ENCODE results near the gene CFAP52. TPM values are rescaled to one million over a fixed set of nuclear protein-coding genes. Genes with fewer than 3 reads are reported as not detected.

CFAP52 gene
- total RNA-seq, 2 experiments from 2014 or later = not detected

GRCh38 chr17:9669551-9670008 is 93.1 kb downstream of the CFAP52 start:
- ATAC-seq (no peak), DNase-seq (no peak)
- Mint-ChIP-seq H3K9me3 (ENCODE audit: low read depth) (no peaks in the 10 kb centered on the region), H3K36me3 (peaks cover 1% of the 10 kb centered on the region), H3K4me3 (no peak overlapping the region), H3K27me3 (peaks cover 29% of the 10 kb centered on the region), H3K27ac (no peak overlapping the region), H3K4me1 (peaks cover 30% of the 10 kb centered on the region)
- CTCF ChIA-PET = no interaction called here

DNA sequence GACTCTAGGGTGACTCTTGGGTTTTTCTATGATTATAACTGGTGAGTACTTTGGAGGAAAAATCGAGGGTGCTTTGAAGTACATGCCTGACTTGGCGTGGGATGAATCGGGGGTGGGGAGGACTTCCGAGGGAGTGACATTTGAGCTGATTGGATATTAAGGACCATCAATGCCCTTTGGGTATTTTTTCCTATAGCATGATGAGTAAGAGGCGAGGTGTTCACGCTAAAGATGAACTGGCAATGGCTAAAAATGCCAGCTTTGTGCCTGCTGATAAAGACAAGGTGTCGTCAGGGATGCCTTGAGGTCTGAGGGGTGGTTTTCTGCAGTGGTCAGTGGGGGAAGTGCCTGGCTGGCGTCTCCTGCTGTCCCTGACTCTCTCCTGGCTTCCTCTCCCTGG is 94.2 kb downstream of the CFAP52 start:
- Mint-ChIP-seq H3K27me3 (peaks cover 32% of the 10 kb centered on the region), H3K36me3 (peaks cover under 1% of the 10 kb centered on the region), H3K4me3 (no peak overlapping the region), H3K9me3 (ENCODE audit: low read depth) (no peaks in the 10 kb centered on the region), H3K4me1 (peaks cover 29% of the 10 kb centered on the region), H3K27ac (no peak overlapping the region)
- ATAC-seq = no peak
- CTCF ChIA-PET = no interaction called here
- DNase-seq = no peak

DNA sequence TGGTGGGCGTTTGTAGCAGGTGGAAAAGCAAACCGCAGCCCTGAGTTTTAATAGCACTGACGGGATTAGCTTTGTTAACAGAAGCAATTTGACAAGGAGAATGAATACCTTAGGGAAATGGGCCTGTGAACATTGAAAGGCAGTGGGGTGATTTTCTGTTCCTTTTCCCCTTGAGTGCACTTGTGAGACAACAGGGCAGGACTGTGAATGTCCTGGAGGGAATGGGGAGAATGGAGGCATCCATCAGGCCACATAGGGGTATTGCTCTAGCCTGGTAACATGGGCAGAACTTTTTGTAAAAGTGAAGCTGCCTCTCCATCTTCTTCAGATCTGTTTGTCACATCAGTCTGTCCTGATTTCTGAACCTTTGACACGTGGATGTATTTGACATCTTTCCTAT is 95.1 kb downstream of the CFAP52 start:
- CTCF ChIA-PET = no interaction called here
- Mint-ChIP-seq H3K27ac (no peak overlapping the region), H3K4me3 (no peak overlapping the region), H3K27me3 (peaks cover 32% of the 10 kb centered on the region), H3K9me3 (ENCODE audit: low read depth) (no peaks in the 10 kb centered on the region), H3K36me3 (no peaks in the 10 kb centered on the region), H3K4me1 (peaks cover 20% of the 10 kb centered on the region)
- ATAC-seq = no peak
- no peak for DNase-seq

DNA sequence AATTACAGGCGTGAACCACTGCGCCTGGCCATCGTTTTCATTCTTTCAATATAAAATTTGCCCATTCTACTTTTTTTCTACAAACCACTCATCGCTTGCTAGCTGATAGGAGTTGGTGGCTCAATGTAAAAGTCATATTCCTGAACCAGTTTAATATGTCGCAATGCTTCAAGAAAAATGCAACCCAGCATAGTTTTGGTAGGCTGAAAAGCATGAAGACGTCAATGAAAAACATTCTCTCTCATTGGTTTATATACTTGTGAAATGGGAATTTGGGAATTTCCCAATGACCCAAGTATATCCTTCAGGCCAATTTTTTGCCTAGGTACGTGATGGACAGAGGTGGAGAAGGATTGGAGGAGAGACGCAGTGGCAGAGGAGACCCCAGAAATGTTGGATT is 95.8 kb downstream of the CFAP52 start:
- H3K4me3 Mint-ChIP-seq = no peak overlapping the region
- no peak for ATAC-seq
- no peak overlapping the region for H3K27ac Mint-ChIP-seq
- no peaks in the 10 kb centered on the region for H3K9me3 Mint-ChIP-seq (ENCODE audit: low read depth)
- peaks cover 32% of the 10 kb centered on the region for H3K27me3 Mint-ChIP-seq
- CTCF ChIA-PET = no interaction called here
- H3K36me3 Mint-ChIP-seq = no peaks in the 10 kb centered on the region
- peaks cover 21% of the 10 kb centered on the region for H3K4me1 Mint-ChIP-seq
- no peak for DNase-seq

GRCh38 chr17:9672691-9673090 is 96.2 kb downstream of the CFAP52 start:
- no peak for ATAC-seq
- H3K9me3 Mint-ChIP-seq (ENCODE audit: low read depth) = no peaks in the 10 kb centered on the region
- peaks cover 19% of the 10 kb centered on the region for H3K4me1 Mint-ChIP-seq
- no peaks in the 10 kb centered on the region for H3K36me3 Mint-ChIP-seq
- H3K27me3 Mint-ChIP-seq = peaks cover 28% of the 10 kb centered on the region
- no peak for DNase-seq
- CTCF ChIA-PET = no interaction called here
- no peak overlapping the region for H3K4me3 Mint-ChIP-seq
- H3K27ac Mint-ChIP-seq = no peak overlapping the region

GRCh38 chr17:9676084-9676483 is 99.6 kb downstream of the CFAP52 start:
- H3K9me3 Mint-ChIP-seq (ENCODE audit: low read depth) = peaks cover 9% of the 10 kb centered on the region
- peaks cover 14% of the 10 kb centered on the region for H3K27me3 Mint-ChIP-seq
- peaks cover 9% of the 10 kb centered on the region for H3K4me1 Mint-ChIP-seq
- H3K27ac Mint-ChIP-seq = no peak overlapping the region
- peaks cover 2% of the 10 kb centered on the region for H3K36me3 Mint-ChIP-seq
- DNase-seq = no peak
- ATAC-seq = no peak
- CTCF ChIA-PET = interaction anchor here (4.2 kb wide), 1 partner anchor 99 kb away, joined by 24 read pairs; the partner anchor contains the start of genes CFAP52 and STX8
- H3K4me3 Mint-ChIP-seq = no peak overlapping the region

DNA sequence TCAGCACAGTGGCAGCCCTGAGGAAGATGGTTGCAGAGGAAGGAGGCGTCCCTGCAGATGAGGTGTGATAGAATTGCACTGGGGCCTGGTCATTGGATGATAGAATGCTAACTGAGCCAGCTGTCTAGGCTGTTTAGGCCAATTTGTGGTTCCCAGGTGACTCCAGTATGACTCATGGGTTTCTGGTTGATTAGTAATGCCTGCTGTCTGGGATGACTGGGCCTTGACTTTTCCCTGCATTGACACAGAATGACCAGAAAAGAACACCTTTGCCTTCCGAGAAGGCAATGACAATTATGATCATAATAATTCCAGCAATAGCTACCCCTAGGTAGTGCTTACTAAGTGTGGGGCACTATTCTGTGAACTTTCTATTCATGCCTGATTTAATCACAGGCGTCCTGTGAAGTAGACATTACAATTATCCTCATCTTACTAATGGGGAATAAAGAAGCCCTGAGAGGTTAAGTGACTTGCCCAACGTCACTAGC is 100.4 kb downstream of the CFAP52 start:
- H3K9me3 Mint-ChIP-seq (ENCODE audit: low read depth) = peaks cover 9% of the 10 kb centered on the region
- ATAC-seq (peak; percentile 30), DNase-seq (peak; percentile 40)
- H3K4me3 Mint-ChIP-seq = no peak overlapping the region
- no peak overlapping the region for H3K27ac Mint-ChIP-seq
- peaks cover 9% of the 10 kb centered on the region for H3K4me1 Mint-ChIP-seq
- peaks cover 2% of the 10 kb centered on the region for H3K36me3 Mint-ChIP-seq
- peaks cover 8% of the 10 kb centered on the region for H3K27me3 Mint-ChIP-seq
- CTCF ChIA-PET = interaction anchor here (4.2 kb wide), 1 partner anchor 100 kb away, joined by 24 read pairs; the partner anchor contains the start of genes CFAP52 and STX8

DNA sequence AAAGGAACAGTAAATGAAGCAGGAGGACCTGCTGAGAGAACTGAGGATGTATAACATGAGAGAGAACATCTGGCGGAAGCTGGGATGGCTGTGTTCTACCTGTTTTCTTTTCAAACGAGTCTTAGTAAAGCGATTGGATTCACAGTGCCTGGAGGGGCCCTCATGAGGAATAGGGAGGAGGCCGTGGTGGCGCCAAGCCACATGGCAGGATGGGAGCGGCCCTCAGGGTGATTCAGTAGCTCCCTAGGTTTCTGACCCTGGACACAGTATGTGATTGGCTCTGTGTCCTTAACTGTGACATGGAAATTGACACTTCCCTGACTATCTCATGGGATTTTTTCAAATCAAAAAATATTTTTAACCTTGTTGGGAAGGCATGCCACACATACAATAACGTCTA is 101.0 kb downstream of the CFAP52 start:
- H3K4me3 Mint-ChIP-seq = no peak overlapping the region
- CTCF ChIA-PET = interaction anchor here (4.2 kb wide), 1 partner anchor 101 kb away, joined by 24 read pairs; the partner anchor contains the start of genes CFAP52 and STX8
- H3K9me3 Mint-ChIP-seq (ENCODE audit: low read depth) = peaks cover 9% of the 10 kb centered on the region
- H3K36me3 Mint-ChIP-seq = peaks cover 2% of the 10 kb centered on the region
- DNase-seq (no peak), ATAC-seq (no peak)
- H3K4me1 Mint-ChIP-seq = peaks cover 9% of the 10 kb centered on the region
- no peak overlapping the region for H3K27ac Mint-ChIP-seq
- H3K27me3 Mint-ChIP-seq = peaks cover 8% of the 10 kb centered on the region

GRCh38 chr17:9677896-9678295 is 101.5 kb downstream of the CFAP52 start:
- Mint-ChIP-seq H3K4me3 (no peak overlapping the region), H3K27me3 (peaks cover 6% of the 10 kb centered on the region), H3K9me3 (ENCODE audit: low read depth) (peaks cover 9% of the 10 kb centered on the region), H3K4me1 (peaks cover 9% of the 10 kb centered on the region), H3K36me3 (peaks cover 2% of the 10 kb centered on the region), H3K27ac (no peak overlapping the region)
- ATAC-seq (no peak), DNase-seq (no peak)
- CTCF ChIA-PET = no interaction called here

DNA sequence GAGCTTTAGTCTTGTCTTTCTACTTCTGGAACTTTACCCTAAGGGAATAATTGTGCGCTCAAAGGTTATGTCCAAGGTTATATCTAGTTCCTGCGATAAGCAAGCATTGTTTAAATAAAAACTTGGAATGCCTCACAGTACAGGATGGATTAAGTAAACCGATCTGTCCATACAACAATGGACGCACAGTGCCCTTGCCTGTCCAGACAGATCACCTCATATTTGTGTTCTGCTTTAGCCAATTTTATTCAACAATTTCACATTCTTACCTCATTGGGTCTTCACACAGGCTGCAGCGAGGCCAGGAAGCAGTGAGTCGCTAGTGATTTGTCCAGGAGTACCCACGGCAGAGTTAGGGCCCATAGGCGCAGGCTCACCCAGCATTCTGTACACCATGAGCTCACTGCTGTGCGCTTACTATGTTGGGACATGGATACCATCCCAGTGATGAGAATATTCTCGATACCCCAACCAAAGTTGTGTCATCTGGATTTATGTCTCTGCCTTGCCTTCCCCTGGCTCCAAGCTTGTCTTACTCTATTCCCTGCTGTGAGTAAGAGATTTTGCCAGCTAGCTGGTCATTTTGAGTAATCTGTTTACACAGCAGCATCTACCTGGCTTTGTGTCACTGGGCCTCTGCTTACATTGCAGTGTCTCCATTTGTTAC is 108.6 kb downstream of the CFAP52 start:
- Mint-ChIP-seq H3K4me3 (no peak overlapping the region), H3K27ac (no peak overlapping the region), H3K9me3 (ENCODE audit: low read depth) (peaks cover 3% of the 10 kb centered on the region), H3K4me1 (no peaks in the 10 kb centered on the region), H3K36me3 (no peaks in the 10 kb centered on the region), H3K27me3 (no peaks in the 10 kb centered on the region)
- ATAC-seq = no peak
- CTCF ChIA-PET = no interaction called here
- DNase-seq = no peak

Other genes with a start within 250 kb of the CFAP52 start
- 10 to 100 TPM; 57.9 to 74.2 TPM for gene STX8, start 822 bp upstream of the CFAP52 start, total RNA-seq
- under 1 TPM; 0.28 to 0.29 TPM for gene USP43, start 68.9 kb downstream of the CFAP52 start, total RNA-seq
- not detected for gene DHRS7C, start 214.9 kb downstream of the CFAP52 start, total RNA-seq
- gene GSG1L2, start 245.4 kb downstream of the CFAP52 start, total RNA-seq = not detected
- not detected for gene GLP2R, start 249.3 kb downstream of the CFAP52 start, total RNA-seq